H9 (cell line): ENCODE data around the gene DUT. TPM values are rescaled to one million over a fixed set of nuclear protein-coding genes. Genes with fewer than 3 reads are reported as not detected.

Source experiments
- DNase-seq: peaks from one replicate; pipeline ENCODE4 v3.0.0-alpha.2; 2017
- H2AFZ ChIP-seq: one replicate; pipeline ENCODE4 v1.6.1; 2013; ENCODE audit warnings: mild to moderate bottlenecking, low read length, control low read depth, moderate library complexity
- H2AK5ac ChIP-seq: 2 replicates; pipeline ENCODE4 v1.6.1; 2013; ENCODE audit warnings: low read length, control low read depth, mixed read lengths; ENCODE audit not compliant: insufficient read length
- H2BK120ac ChIP-seq: one replicate; pipeline ENCODE4 v1.6.1; 2013; ENCODE audit warnings: low read depth, mild to moderate bottlenecking, low read length, control low read depth, inconsistent platforms; ENCODE audit not compliant: poor library complexity, severe bottlenecking
- H2BK12ac ChIP-seq: 2 replicates; pipeline ENCODE4 v1.6.1; 2013; ENCODE audit warnings: low read length, control low read depth, mixed read lengths, low read depth; ENCODE audit not compliant: insufficient read length
- H2BK15ac ChIP-seq: 2 replicates; pipeline ENCODE4 v1.6.1; 2013; ENCODE audit warnings: low read depth, low read length, control low read depth
- H2BK20ac ChIP-seq: one replicate; pipeline ENCODE4 v1.6.1; 2013; ENCODE audit warnings: low read depth, mild to moderate bottlenecking, low read length, control low read depth, inconsistent platforms; ENCODE audit not compliant: poor library complexity, severe bottlenecking
- H2BK5ac ChIP-seq: 2 replicates; pipeline ENCODE4 v1.6.1; 2013; ENCODE audit warnings: low read length, control low read depth, mixed read lengths; ENCODE audit not compliant: insufficient read length
- H3K14ac ChIP-seq: 2 replicates; pipeline ENCODE4 v1.6.1; 2013; ENCODE audit warnings: low read length, control low read depth; ENCODE audit not compliant: insufficient read depth
- H3K18ac ChIP-seq: 2 replicates; pipeline ENCODE4 v1.6.1; 2013; ENCODE audit warnings: low read depth, mild to moderate bottlenecking, mixed read lengths, low read length, control low read depth; ENCODE audit not compliant: insufficient read length
- H3K23ac ChIP-seq: 2 replicates; pipeline ENCODE4 v1.6.1; 2013; ENCODE audit warnings: low read length, control low read depth, mixed read lengths, low read depth; ENCODE audit not compliant: insufficient read length
- H3K23me2 ChIP-seq: 2 replicates; pipeline ENCODE4 v1.6.1; 2013; ENCODE audit warnings: low read depth, mild to moderate bottlenecking, mixed read lengths, low read length, control low read depth; ENCODE audit not compliant: insufficient read length, poor library complexity, severe bottlenecking
- H3K27ac ChIP-seq: 2 replicates; pipeline ENCODE4 v1.5.1; 2013; ENCODE audit warnings: low read length, control low read depth, mixed read lengths, low read depth; ENCODE audit not compliant: insufficient read length
- H3K27me3 ChIP-seq: 2 replicates; pipeline ENCODE4 v1.6.1; 2013; ENCODE audit warnings: low read length, control low read depth, inconsistent platforms; ENCODE audit not compliant: insufficient read depth
- H3K4ac ChIP-seq: 2 replicates; pipeline ENCODE4 v1.6.1; 2013; ENCODE audit warnings: low read depth, mild to moderate bottlenecking, control low read depth, inconsistent platforms, low read length, moderate library complexity
- H3K4me1 ChIP-seq: 2 replicates; pipeline ENCODE4 v1.6.1; 2013; ENCODE audit warnings: low read length, control low read depth, inconsistent platforms; ENCODE audit not compliant: insufficient read depth
- H3K4me2 ChIP-seq: 2 replicates; pipeline ENCODE4 v1.6.1; 2013; ENCODE audit warnings: low read length, control low read depth, mixed read lengths; ENCODE audit not compliant: insufficient read length, insufficient read depth
- H3K56ac ChIP-seq: 2 replicates; pipeline ENCODE4 v1.6.1; 2013; ENCODE audit warnings: low read depth, mild to moderate bottlenecking, mixed read lengths, low read length, control low read depth; ENCODE audit not compliant: insufficient read length
- H3K79me1 ChIP-seq: 2 replicates; pipeline ENCODE4 v1.6.1; 2013; ENCODE audit warnings: low read depth, mild to moderate bottlenecking, moderate library complexity, low read length, control low read depth, inconsistent platforms; ENCODE audit not compliant: insufficient read depth, poor library complexity, severe bottlenecking
- H3K79me2 ChIP-seq: 2 replicates; pipeline ENCODE4 v1.6.1; 2013; ENCODE audit warnings: low read length, control low read depth, inconsistent platforms; ENCODE audit not compliant: insufficient read depth
- H3K9ac ChIP-seq: 2 replicates; pipeline ENCODE4 v1.6.1; 2013; ENCODE audit warnings: low read length, control low read depth, mixed read lengths; ENCODE audit not compliant: insufficient read length; ENCODE audit errors: extremely low read depth
- H3K9me3 ChIP-seq: one replicate; pipeline ENCODE4 v1.6.1; 2013; ENCODE audit warnings: low read depth, low read length, inconsistent platforms; ENCODE audit not compliant: control insufficient read depth
- H3T11ph ChIP-seq: one replicate; pipeline ENCODE4 v1.6.1; 2013; ENCODE audit warnings: mild to moderate bottlenecking, low read length, control low read depth, inconsistent platforms
- H4K20me1 ChIP-seq: one replicate; pipeline ENCODE4 v1.6.1; 2013; ENCODE audit not compliant: control insufficient read depth, insufficient read length, insufficient read depth
- H4K5ac ChIP-seq: 2 replicates; pipeline ENCODE4 v1.6.1; 2013; ENCODE audit warnings: low read depth, mild to moderate bottlenecking, mixed read lengths, low read length, control low read depth; ENCODE audit not compliant: insufficient read length
- H4K8ac ChIP-seq: replicated peaks from 2 replicates; pipeline ENCODE4 v1.6.1; 2013; ENCODE audit warnings: low read length, control low read depth, mixed read lengths, low read depth; ENCODE audit not compliant: insufficient read length
- H4K91ac ChIP-seq: 2 replicates; pipeline ENCODE4 v1.6.1; 2013; ENCODE audit warnings: low read depth, mild to moderate bottlenecking, moderate library complexity, mixed read lengths, low read length, control low read depth; ENCODE audit not compliant: insufficient read length
- H3K27ac Mint-ChIP-seq, 3 experiments: 2 replicates in 2 of 3; 3 replicates in 1 of 3; pipeline ENCODE4 v1.8.0; 2020 to 2021; ENCODE audit warnings: mixed read lengths in 3 of 3, mild to moderate bottlenecking in 1 of 3, moderate library complexity in 1 of 3
- H3K27me3 Mint-ChIP-seq: 2 replicates; pipeline ENCODE4 v1.8.0; 2021; ENCODE audit warnings: low read depth, mild to moderate bottlenecking, moderate library complexity, mixed read lengths
- H3K36me3 Mint-ChIP-seq, 3 experiments: 2 replicates in 2 of 3; 3 replicates in 1 of 3; pipeline ENCODE4 v1.8.0; 2020 to 2021; ENCODE audit warnings: low read depth in 3 of 3, mixed read lengths in 3 of 3; ENCODE audit not compliant: insufficient read depth in 1 of 3
- H3K4me1 Mint-ChIP-seq, 2 experiments: 2 replicates each; pipeline ENCODE4 v1.8.0; 2020; ENCODE audit warnings: mixed read lengths in 2 of 2
- H3K4me3 Mint-ChIP-seq, 2 experiments: 2 replicates in 1 of 2; 3 replicates in 1 of 2; pipeline ENCODE4 v1.8.0; 2020 to 2021; ENCODE audit warnings: mild to moderate bottlenecking in 2 of 2, mixed read lengths in 2 of 2, moderate library complexity in 1 of 2
- H3K9me3 Mint-ChIP-seq, 2 experiments: 2 replicates in 1 of 2; 3 replicates in 1 of 2; pipeline ENCODE4 v1.8.0; 2020; ENCODE audit warnings: mild to moderate bottlenecking in 2 of 2, mixed read lengths in 2 of 2, moderate library complexity in 1 of 2
- CTCF ChIP-seq: fragments of 200-600 bp; sonication (generic); conservative IDR thresholded peaks from 3 replicates; pipeline ENCODE4 v1.8.0; 2021; ENCODE audit warnings: antibody characterized with exemption, mild to moderate bottlenecking
- WGBS: extraction: QIAGEN DNeasy Blood & Tissue Kit; methylation state at CpG from one replicate; pipeline ENCODE4 v1.1.7; 2013; ENCODE audit warnings: missing lambda C conversion rate, low lambda C conversion rate, mixed read lengths; ENCODE audit not compliant: insufficient read length; ENCODE audit errors: extremely low coverage; 5-methylcytosine and 5-hydroxymethylcytosine counted together
- total RNA-seq: library from RNA; stranded (reverse); gene quantifications from 2 replicates; pipeline ENCODE4 v1.2.1, GENCODE V29; 2021

DUT gene
- total RNA-seq, 1 experiment from 2014 or later = 137 TPM

- Mint-ChIP-seq H3K4me3 (no peak overlapping the region), H3K27ac (peak overlapping the region in 1 of 3 experiments; percentile 55; a peak in 1 of 7 replicates), H3K9me3 (no peaks in the 10 kb centered on the region), H3K27me3 (no peaks in the 10 kb centered on the region), H3K36me3 (peaks cover 11 to 65% (median 54%) of the 10 kb centered on the region in 3 experiments), H3K4me1 (peaks cover 3 to 4% of the 10 kb centered on the region in 2 experiments; a peak in 2 of 4 replicates)
- Histone ChIP-seq H3K27me3 (no peaks in the 10 kb centered on the region), H3K79me1 (no peaks in the 10 kb centered on the region), H3K4me2 (no peak overlapping the region), H2BK15ac (no peak overlapping the region), H3K27ac (no peak overlapping the region), H3K18ac (no peak overlapping the region), H3K79me2 (no peaks in the 10 kb centered on the region), H4K91ac (no peak overlapping the region), H3K56ac (no peak overlapping the region), H3K9ac (no peak overlapping the region), H4K5ac (no peak overlapping the region), H4K20me1 (no peaks in the 10 kb centered on the region), H3K4me1 (no peaks in the 10 kb centered on the region), H2AK5ac (no peak overlapping the region), H2BK12ac (no peak overlapping the region), H3K23ac (no peak overlapping the region), H3K23me2 (no peaks in the 10 kb centered on the region), H3K4ac (no peak overlapping the region), H2BK120ac (no peak overlapping the region), H2BK20ac (no peak overlapping the region), H2AFZ (no peak overlapping the region), H3K9me3 (no peaks in the 10 kb centered on the region), H2BK5ac (no peak overlapping the region), H3K14ac (no peak overlapping the region), H3T11ph (no peak overlapping the region), H4K8ac (no peak overlapping the region)
- WGBS = no CpG with 5 or more reads among the region's 4 CpGs
- no peak for DNase-seq
- TF ChIP-seq CTCF = no peak
These were observed 8.9 kb downstream of the DUT start for GRCh38 chr15:48340111-48340510.
